ENCODE results near the gene GAST. TPM values are rescaled to one million over a fixed set of nuclear protein-coding genes. Genes with fewer than 3 reads are reported as not detected.
"Not testable (repeated sequence)": the region's sequence is repeated elsewhere in the genome, so short reads cannot be mapped to it uniquely, and the experiment has no call there.

Gene GAST
- total and polyA plus RNA-seq, 2 of the 13 experiments (the other 11 are each of a cell fraction or from before 2014, with no cell fraction given), result 0.32 to 0.42 TPM

- H3K27ac ChIP-seq (ENCODE audit: extremely low read length, insufficient read depth, low read length); H4K20me1 ChIP-seq (ENCODE audit: insufficient read depth, low read length); H2AFZ ChIP-seq (ENCODE audit: low read length); H3K36me3 ChIP-seq (replicated peaks in 1 of 2; ENCODE audit: control insufficient read depth in 1 of 2, insufficient read depth in 2 of 2, low read length in 2 of 2); FAIRE-seq; H3K9ac ChIP-seq (ENCODE audit: insufficient read depth, low read depth, low read length); H3K4me2 ChIP-seq (ENCODE audit: low read depth, low read length); H3K4me3 ChIP-seq (replicated peaks in 1 of 3; ENCODE audit: insufficient read depth in 1 of 3, low read depth in 2 of 3, low read length in 3 of 3); ATAC-seq; DNase-seq (ENCODE audit: low spot score); BruUV-seq (replicated peaks); CTCF ChIA-PET (ENCODE audit: low intra/inter-chr PET ratio, low total read pairs); H3K9me3 ChIP-seq (ENCODE audit: low read length); H3K79me2 ChIP-seq (ENCODE audit: insufficient read depth, low read length); in situ Hi-C loops (cut with HindIII; ENCODE audit: extremely low pct_ligation_motif_present, low pct_unique_long_range_greater_than_20kb); intact Hi-C loops (cut with micrococcal nuclease; ENCODE audit: unreplicated experiment): not testable (repeated sequence)
- Histone ChIP-seq H3K4me1 (ENCODE audit: insufficient read depth, low read length) (peaks cover 21% of the 10 kb centered on the region), H3K27me3 (ENCODE audit: control insufficient read depth in 1 of 2, insufficient read depth in 2 of 2, low read length in 2 of 2) (peaks cover 0 to 13% of the 10 kb centered on the region in 2 experiments; a peak in 2 of 5 replicates)
- peak; percentile 86 for TF ChIP-seq ZNF121 (CRISPR knock-in tag; IDR thresholded peaks at IDR 0.05)
- WGBS (ENCODE audit: low lambda C conversion rate), result 66% methylated on average over 3 of the region's 3 CpGs
- POLR2A ChIA-PET, result interaction anchor here (5.1 kb wide), 1 partner anchor 12 kb away, joined by 45 read pairs; the partner anchor contains the start of gene EIF1
Observed at GRCh38 chr17:41700843-41701242, 11.3 kb upstream of the GAST start.

DNA sequence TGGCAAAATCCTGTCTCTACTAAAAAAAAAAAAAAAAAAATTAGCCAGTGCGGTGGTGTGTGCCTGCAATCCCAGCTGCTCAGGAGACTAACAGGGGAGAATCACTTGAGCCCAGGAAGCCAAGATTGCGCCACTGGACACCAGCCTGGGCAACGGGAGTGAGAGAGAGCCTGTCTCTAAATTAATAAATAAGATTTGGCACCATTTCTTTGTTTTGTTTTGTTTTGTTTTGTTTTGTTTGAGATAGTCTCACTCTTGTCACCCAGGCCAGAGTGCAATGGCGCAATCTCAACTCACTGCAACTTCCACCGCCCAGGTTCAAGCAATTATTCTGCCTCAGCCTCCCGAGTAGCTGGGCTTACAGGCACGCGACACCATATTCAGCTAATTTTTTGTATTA, 9.4 kb upstream of the GAST start:
- FAIRE-seq (no peak), ATAC-seq (peak; percentile 12; the same call in 1 of the 3 replicates), DNase-seq (ENCODE audit: low spot score) (no peak)
- CTCF ChIA-PET (ENCODE audit: low intra/inter-chr PET ratio, low total read pairs), result no interaction called here
- in situ Hi-C loops (cut with HindIII; ENCODE audit: extremely low pct_ligation_motif_present, low pct_unique_long_range_greater_than_20kb) (no loop called here), intact Hi-C loops (cut with micrococcal nuclease; ENCODE audit: unreplicated experiment) (no loop called here)
- H3K36me3 ChIP-seq (replicated peaks in 1 of 2; ENCODE audit: control insufficient read depth in 1 of 2, insufficient read depth in 2 of 2, low read length in 2 of 2), result no peaks in the 10 kb centered on the region
- no peak overlapping the region for H2AFZ ChIP-seq (ENCODE audit: low read length)
- peak overlapping the region; percentile 38; the same call in 1 of the 2 replicates for H3K4me2 ChIP-seq (ENCODE audit: low read depth, low read length)
- H3K4me3 ChIP-seq (replicated peaks in 1 of 3; ENCODE audit: insufficient read depth in 1 of 3, low read depth in 2 of 3, low read length in 3 of 3), result no peak overlapping the region
- no peaks in the 10 kb centered on the region for H3K9me3 ChIP-seq (ENCODE audit: low read length)
- POLR2A ChIA-PET, result interaction anchor here (0.7 to 5.1 kb wide), 4 partner anchors 10 to 24 kb away, joined by 3 to 45 read pairs (median 4); partner anchors contain the start of gene EIF1
- H4K20me1 ChIP-seq (ENCODE audit: insufficient read depth, low read length), result no peaks in the 10 kb centered on the region
- no peak overlapping the region for H3K9ac ChIP-seq (ENCODE audit: insufficient read depth, low read depth, low read length)
- peaks cover 0 to 21% of the 10 kb centered on the region in 2 experiments; a peak in 3 of 5 replicates for H3K27me3 ChIP-seq (ENCODE audit: control insufficient read depth in 1 of 2, insufficient read depth in 2 of 2, low read length in 2 of 2)
- H3K79me2 ChIP-seq (ENCODE audit: insufficient read depth, low read length), result no peaks in the 10 kb centered on the region
- no TSS peak for BruUV-seq (replicated peaks)
- peaks cover 29% of the 10 kb centered on the region for H3K4me1 ChIP-seq (ENCODE audit: insufficient read depth, low read length)
- no peak overlapping the region for H3K27ac ChIP-seq (ENCODE audit: extremely low read length, insufficient read depth, low read length)
- 12% methylated on average over 8 of the region's 8 CpGs for WGBS (ENCODE audit: low lambda C conversion rate)
- no peak for TF ChIP-seq ZNF503 (CRISPR knock-in tag; IDR thresholded peaks at IDR 0.05)
- 0 out of 2 replicates have a peak, but pooled peaks have one; percentile 20 for TF ChIP-seq SALL1 (CRISPR knock-in tag; IDR thresholded peaks at IDR 0.05)
- TF ChIP-seq PHF8 (CRISPR knock-in tag; IDR thresholded peaks at IDR 0.05), result no peak
- TF ChIP-seq SOX5 (CRISPR knock-in tag; IDR thresholded peaks at IDR 0.05; ENCODE audit: borderline replicate concordance), result 0 out of 2 replicates have a peak, but pooled peaks have one; percentile 19
- TF ChIP-seq CCDC6 (CRISPR knock-in tag; IDR thresholded peaks at IDR 0.05), result no peak
- peak; percentile 13; the same call in 1 of the 2 replicates for TF ChIP-seq ZNF460 (CRISPR knock-in tag; IDR thresholded peaks at IDR 0.05; ENCODE audit: borderline replicate concordance)
- no peak for TF ChIP-seq HMG20A (CRISPR knock-in tag; IDR thresholded peaks at IDR 0.05; ENCODE audit: borderline replicate concordance)
- TF ChIP-seq HDAC2 (CRISPR knock-in tag; IDR thresholded peaks at IDR 0.05), result no peak
- no peak for TF ChIP-seq ZNF605 (CRISPR knock-in tag; IDR thresholded peaks at IDR 0.05)
- no peak for TF ChIP-seq NFATC3 (CRISPR knock-in tag; IDR thresholded peaks at IDR 0.05)
- TF ChIP-seq ZFX (CRISPR knock-in tag; IDR thresholded peaks at IDR 0.05; ENCODE audit: low read depth), result no peak
- TF ChIP-seq, protein P1, sequence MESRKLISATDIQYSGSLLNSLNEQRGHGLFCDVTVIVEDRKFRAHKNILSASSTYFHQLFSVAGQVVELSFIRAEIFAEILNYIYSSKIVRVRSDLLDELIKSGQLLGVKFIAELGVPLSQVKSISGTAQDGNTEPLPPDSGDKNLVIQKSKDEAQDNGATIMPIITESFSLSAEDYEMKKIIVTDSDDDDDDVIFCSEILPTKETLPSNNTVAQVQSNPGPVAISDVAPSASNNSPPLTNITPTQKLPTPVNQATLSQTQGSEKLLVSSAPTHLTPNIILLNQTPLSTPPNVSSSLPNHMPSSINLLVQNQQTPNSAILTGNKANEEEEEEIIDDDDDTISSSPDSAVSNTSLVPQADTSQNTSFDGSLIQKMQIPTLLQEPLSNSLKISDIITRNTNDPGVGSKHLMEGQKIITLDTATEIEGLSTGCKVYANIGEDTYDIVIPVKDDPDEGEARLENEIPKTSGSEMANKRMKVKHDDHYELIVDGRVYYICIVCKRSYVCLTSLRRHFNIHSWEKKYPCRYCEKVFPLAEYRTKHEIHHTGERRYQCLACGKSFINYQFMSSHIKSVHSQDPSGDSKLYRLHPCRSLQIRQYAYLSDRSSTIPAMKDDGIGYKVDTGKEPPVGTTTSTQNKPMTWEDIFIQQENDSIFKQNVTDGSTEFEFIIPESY (CRISPR knock-in tag; IDR thresholded peaks at IDR 0.05), result no peak
- TF ChIP-seq NFRKB (IDR thresholded peaks at IDR 0.05), result no peak
- no peak for TF ChIP-seq ZNF691 (CRISPR knock-in tag; IDR thresholded peaks at IDR 0.05; ENCODE audit: borderline replicate concordance, low read depth)
- peak; percentile 55 for TF ChIP-seq CEBPG (CRISPR knock-in tag; IDR thresholded peaks at IDR 0.05)

Data from HepG2 (cell line).